Activated B cell treated with CpG ODN at 0.5 μM for 24 hours (primary cell): ENCODE results near the gene VPS13D. TPM values are rescaled to one million over a fixed set of nuclear protein-coding genes. Genes with fewer than 3 reads are reported as not detected.

ENCODE experiments used
- ATAC-seq: fragments of 200-7000 bp; cut with Tn5 transposase; one replicate; pipeline ENCODE4 v1.10.0; 2021; ENCODE audit warnings: low read depth, mild to moderate bottlenecking, moderate library complexity
- CTCF ChIA-PET: fragments of 350-600 bp; sonication (Branson Sonifier 250); formaldehyde crosslinking; loops from one replicate; lab custom pipeline; 2021; ENCODE audit warnings: antibody characterized with exemption; lab: Charles Lee
- POLR2A ChIA-PET: fragments of 350-600 bp; sonication (Branson Sonifier 250); formaldehyde crosslinking; loops from one replicate; lab custom pipeline; 2021; ENCODE audit warnings: antibody characterized with exemption; lab: Charles Lee
- DNase-seq: peaks from one replicate; pipeline ENCODE4 v3.0.0; 2022
- H3K27ac Mint-ChIP-seq: one replicate; pipeline ENCODE4 v1.8.0; 2020; ENCODE audit warnings: mixed read lengths
- H3K27me3 Mint-ChIP-seq: one replicate; pipeline ENCODE4 v1.8.0; 2021; ENCODE audit warnings: mixed read lengths
- H3K36me3 Mint-ChIP-seq: one replicate; pipeline ENCODE4 v1.8.0; 2021; ENCODE audit warnings: low read depth, mixed read lengths
- H3K4me1 Mint-ChIP-seq: one replicate; pipeline ENCODE4 v1.8.0; 2021; ENCODE audit warnings: mixed read lengths
- H3K4me3 Mint-ChIP-seq: one replicate; pipeline ENCODE4 v1.8.0; 2020; ENCODE audit warnings: mild to moderate bottlenecking, mixed read lengths
- H3K9me3 Mint-ChIP-seq: one replicate; pipeline ENCODE4 v1.8.0; 2020; ENCODE audit warnings: mixed read lengths
- CTCF ChIP-seq: fragments of 200-600 bp; IDR thresholded peaks from one replicate; pipeline ENCODE4 v1.8.0; 2022; ENCODE audit warnings: antibody characterized with exemption, mild to moderate bottlenecking
- intact Hi-C: fragments of 100-400 bp; cut with micrococcal nuclease; formaldehyde crosslinking; loops from one replicate; pipeline ENCODE4 v1.15.1; 2024
- total RNA-seq: library from RNA; stranded (reverse); gene quantifications from 2 replicates; pipeline ENCODE4 v1.2.3, GENCODE V29; 2022

Gene VPS13D
- total RNA-seq, 1 donor from 2014 or later: 64.5 TPM

DNA sequence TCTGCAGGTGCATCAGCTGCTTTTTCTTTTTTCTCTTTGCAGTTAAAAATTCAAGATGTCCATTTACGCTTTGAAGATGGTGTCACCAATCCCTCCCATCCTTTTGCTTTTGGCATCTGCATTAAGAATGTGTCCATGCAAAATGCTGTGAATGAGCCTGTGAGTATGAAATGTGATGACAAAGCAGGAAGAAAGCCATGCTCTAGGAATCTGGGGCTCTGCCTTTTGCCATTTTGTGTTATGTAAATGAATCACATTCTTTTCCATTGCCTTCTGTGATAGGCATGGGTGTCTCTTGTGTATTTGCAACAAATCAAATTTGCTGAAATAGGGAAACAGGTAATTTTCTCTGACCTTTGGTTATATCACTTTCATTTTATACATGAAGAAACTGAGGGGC, 19.4 kb downstream of the VPS13D start:
- Mint-ChIP-seq H3K27ac (no peak overlapping the region), H3K4me3 (no peak overlapping the region), H3K36me3 (peaks cover 76% of the 10 kb centered on the region), H3K4me1 (no peaks in the 10 kb centered on the region), H3K27me3 (no peaks in the 10 kb centered on the region), H3K9me3 (no peaks in the 10 kb centered on the region)
- ChIA-PET CTCF (interaction anchor here (0.9 kb wide), 1 partner anchor 131 kb away, joined by 3 read pairs; no protein-coding TSS in a partner anchor), POLR2A (no interaction called here)
- no peak for ATAC-seq
- no peak for TF ChIP-seq CTCF
- intact Hi-C loops: no loop called here
- no peak for DNase-seq

DNA sequence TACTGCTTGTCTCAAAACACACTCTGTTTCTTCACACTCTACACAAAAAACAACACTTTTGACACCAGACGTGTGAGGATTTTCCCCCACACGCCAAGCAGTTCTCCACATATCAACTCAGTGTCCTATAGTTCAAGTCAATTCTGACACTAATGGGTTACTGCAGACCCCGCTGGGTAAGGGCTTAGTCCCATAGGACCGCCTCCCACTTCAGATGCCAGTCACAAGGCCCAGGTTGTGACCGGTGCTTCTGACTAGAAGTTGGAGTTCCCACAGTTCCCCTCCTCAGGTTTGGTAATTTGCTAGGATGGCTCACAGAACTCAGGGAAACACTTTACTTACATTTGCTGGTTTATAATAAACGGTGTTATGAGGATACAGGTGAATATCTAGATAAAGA, 19.9 kb downstream of the VPS13D start:
- DNase-seq (no peak), ATAC-seq (no peak)
- Mint-ChIP-seq H3K27ac (no peak overlapping the region), H3K4me3 (no peak overlapping the region), H3K4me1 (no peaks in the 10 kb centered on the region), H3K27me3 (no peaks in the 10 kb centered on the region), H3K9me3 (no peaks in the 10 kb centered on the region), H3K36me3 (peaks cover 70% of the 10 kb centered on the region)
- TF ChIP-seq CTCF: no peak
- ChIA-PET POLR2A (no interaction called here), CTCF (no interaction called here)
- intact Hi-C loops: no loop called here

- H3K4me3 Mint-ChIP-seq: no peak overlapping the region
- CTCF ChIA-PET: no interaction called here
- H3K27me3 Mint-ChIP-seq: no peaks in the 10 kb centered on the region
- intact Hi-C loops: no loop called here
- H3K27ac Mint-ChIP-seq: no peak overlapping the region
- ATAC-seq: no peak
- TF ChIP-seq CTCF: no peak
- H3K4me1 Mint-ChIP-seq: no peaks in the 10 kb centered on the region
- POLR2A ChIA-PET: no interaction called here
- DNase-seq: no peak
- H3K9me3 Mint-ChIP-seq: no peaks in the 10 kb centered on the region
- peaks cover 65% of the 10 kb centered on the region for H3K36me3 Mint-ChIP-seq
Observed at GRCh38 chr1:12251442-12251841, 21.6 kb downstream of the VPS13D start.

DNA sequence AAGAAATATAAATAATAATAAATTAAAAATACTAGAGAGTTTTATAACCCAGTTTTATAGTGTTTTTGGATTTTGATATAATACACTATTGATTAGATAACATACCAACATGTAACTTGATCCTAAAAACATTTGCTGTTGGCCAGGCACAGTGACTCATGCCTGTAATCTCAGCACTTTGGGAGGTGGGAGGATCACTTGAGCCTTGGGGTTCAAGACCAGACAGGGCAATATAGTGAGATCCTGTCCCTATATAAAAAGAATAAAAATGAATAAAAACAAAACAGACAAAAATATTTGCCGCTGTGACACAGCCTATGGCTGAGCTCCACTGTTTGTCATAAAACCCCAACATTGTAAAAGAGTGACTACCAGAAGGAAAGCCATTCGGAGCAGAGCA, 26.1 kb downstream of the VPS13D start:
- Mint-ChIP-seq H3K36me3 (peaks cover 75% of the 10 kb centered on the region), H3K4me1 (no peaks in the 10 kb centered on the region), H3K27me3 (no peaks in the 10 kb centered on the region), H3K9me3 (no peaks in the 10 kb centered on the region), H3K4me3 (no peak overlapping the region), H3K27ac (no peak overlapping the region)
- no peak for DNase-seq
- POLR2A ChIA-PET: no interaction called here
- TF ChIP-seq CTCF: no peak
- no peak for ATAC-seq
- CTCF ChIA-PET: no interaction called here
- intact Hi-C loops: no loop called here

GRCh38 chr1:12258272-12258671, 28.4 kb downstream of the VPS13D start:
- CTCF ChIA-PET: interaction anchor here (0.7 to 2.8 kb wide), 2 partner anchors 18 to 24 kb away, joined by 3 to 10 read pairs; no protein-coding TSS in a partner anchor

More at GRCh38 chr1:12258272-12258671, 28.4 kb downstream of the VPS13D start:
- H3K27ac Mint-ChIP-seq: no peak overlapping the region
- POLR2A ChIA-PET: no interaction called here
- no peaks in the 10 kb centered on the region for H3K4me1 Mint-ChIP-seq
- H3K36me3 Mint-ChIP-seq: peaks cover 83% of the 10 kb centered on the region
- no peaks in the 10 kb centered on the region for H3K9me3 Mint-ChIP-seq
- TF ChIP-seq CTCF: no peak
- H3K4me3 Mint-ChIP-seq: no peak overlapping the region
- DNase-seq (no peak), ATAC-seq (no peak)
- intact Hi-C loops: no loop called here
- no peaks in the 10 kb centered on the region for H3K27me3 Mint-ChIP-seq
